ENCODE results near the gene PSMB10. TPM values are rescaled to one million over a fixed set of nuclear protein-coding genes. Genes with fewer than 3 reads are reported as not detected.
"Not testable (repeated sequence)": the region's sequence is repeated elsewhere in the genome, so short reads cannot be mapped to it uniquely, and the experiment has no call there.

The PSMB10 gene
- total RNA-seq, 1 donor from 2014 or later: 82.7 TPM

GRCh38 chr16:67942510-67943255 lies 6.0 kb upstream of the PSMB10 start:
- Histone ChIP-seq H3K4me1 (peaks cover 16% of the 10 kb centered on the region), H3K27me3 (ENCODE audit: low read depth) (no peaks in the 10 kb centered on the region), H3K4me3 (no peak overlapping the region), H3K36me3 (peaks cover 78% of the 10 kb centered on the region), H3K27ac (no peak overlapping the region), H3K9me3 (no peaks in the 10 kb centered on the region)
- ATAC-seq (peak in 1 of 2 donors; percentile 2), DNase-seq (no peak)
- intact Hi-C loops (cut with DNase I): no loop called here
- no peak for TF ChIP-seq CTCF (IDR thresholded peaks at IDR 0.05)

DNA sequence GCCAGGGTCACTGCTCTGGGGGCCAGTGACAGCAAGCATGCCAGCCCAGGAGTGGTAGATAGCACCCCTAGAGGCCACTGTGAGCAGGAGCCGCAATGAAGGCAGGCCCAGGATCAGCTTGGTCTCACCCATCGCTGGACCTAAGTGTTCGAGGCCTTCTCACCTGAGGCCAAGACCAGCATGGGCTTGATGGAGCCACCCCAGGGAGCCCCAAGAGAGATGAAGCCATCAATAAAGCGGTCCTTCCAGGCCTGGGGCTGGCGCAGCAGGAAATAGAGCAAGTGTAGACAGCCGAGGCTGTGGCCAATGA lies 5.5 kb upstream of the PSMB10 start:
- Histone ChIP-seq H3K36me3 (peaks cover 73% of the 10 kb centered on the region), H3K27me3 (ENCODE audit: low read depth) (no peaks in the 10 kb centered on the region), H3K4me3 (no peak overlapping the region), H3K27ac (no peak overlapping the region), H3K9me3 (no peaks in the 10 kb centered on the region), H3K4me1 (peaks cover 21% of the 10 kb centered on the region)
- ATAC-seq: peak; percentile 35 to 45
- peak; percentile 67 for TF ChIP-seq CTCF (IDR thresholded peaks at IDR 0.05)
- intact Hi-C loops (cut with DNase I): no loop called here
- no peak for DNase-seq

GRCh38 chr16:67941469-67942199 lies 5.0 kb upstream of the PSMB10 start:
- H3K36me3 ChIP-seq: peaks cover 68% of the 10 kb centered on the region
- TF ChIP-seq CTCF (IDR thresholded peaks at IDR 0.05): no peak
- no peaks in the 10 kb centered on the region for H3K27me3 ChIP-seq (ENCODE audit: low read depth)
- H3K4me1 ChIP-seq: peaks cover 25% of the 10 kb centered on the region
- H3K4me3 ChIP-seq: no peak overlapping the region
- H3K27ac ChIP-seq: no peak overlapping the region
- intact Hi-C loops (cut with DNase I): no loop called here
- ATAC-seq: no peak
- no peak for DNase-seq
- H3K9me3 ChIP-seq: no peaks in the 10 kb centered on the region

DNA sequence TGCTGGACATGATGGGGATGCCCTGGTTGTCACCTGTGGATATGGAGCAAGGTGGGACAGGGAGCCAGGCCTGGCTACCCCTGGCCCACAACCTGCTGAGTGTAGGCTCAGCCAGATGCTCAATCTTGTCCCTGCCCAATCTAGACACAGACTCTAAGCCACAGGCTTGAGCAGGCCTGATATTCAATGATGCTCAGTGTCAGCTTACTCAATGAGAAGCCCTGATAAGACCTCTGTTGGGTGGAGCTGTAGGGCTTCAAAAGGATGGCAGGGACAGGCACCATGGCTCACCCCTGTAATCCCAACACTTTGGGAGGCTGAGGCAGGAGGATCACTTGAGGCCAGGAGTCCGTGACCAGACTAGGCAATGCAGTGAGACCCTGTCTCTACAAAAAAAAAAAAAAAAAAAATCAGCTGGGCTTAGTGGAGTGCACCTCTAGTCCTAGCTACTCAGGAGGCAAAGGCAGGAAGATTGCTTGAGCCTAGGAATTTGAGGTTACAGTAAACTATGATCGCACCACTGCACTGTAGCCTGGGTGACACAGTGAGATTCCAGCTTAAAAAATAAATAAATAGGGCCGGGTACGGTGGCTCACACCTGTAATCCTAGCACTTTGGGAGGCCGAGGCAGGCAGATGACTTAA lies 3.9 kb upstream of the PSMB10 start:
- peaks cover 25% of the 10 kb centered on the region for H3K4me1 ChIP-seq
- no peak overlapping the region for H3K4me3 ChIP-seq
- H3K27ac ChIP-seq: no peak overlapping the region
- no peaks in the 10 kb centered on the region for H3K27me3 ChIP-seq (ENCODE audit: low read depth)
- no peak for DNase-seq
- peaks cover 57% of the 10 kb centered on the region for H3K36me3 ChIP-seq
- TF ChIP-seq CTCF (IDR thresholded peaks at IDR 0.05): no peak
- intact Hi-C loops (cut with DNase I): no loop called here
- no peak for ATAC-seq
- no peaks in the 10 kb centered on the region for H3K9me3 ChIP-seq

DNA sequence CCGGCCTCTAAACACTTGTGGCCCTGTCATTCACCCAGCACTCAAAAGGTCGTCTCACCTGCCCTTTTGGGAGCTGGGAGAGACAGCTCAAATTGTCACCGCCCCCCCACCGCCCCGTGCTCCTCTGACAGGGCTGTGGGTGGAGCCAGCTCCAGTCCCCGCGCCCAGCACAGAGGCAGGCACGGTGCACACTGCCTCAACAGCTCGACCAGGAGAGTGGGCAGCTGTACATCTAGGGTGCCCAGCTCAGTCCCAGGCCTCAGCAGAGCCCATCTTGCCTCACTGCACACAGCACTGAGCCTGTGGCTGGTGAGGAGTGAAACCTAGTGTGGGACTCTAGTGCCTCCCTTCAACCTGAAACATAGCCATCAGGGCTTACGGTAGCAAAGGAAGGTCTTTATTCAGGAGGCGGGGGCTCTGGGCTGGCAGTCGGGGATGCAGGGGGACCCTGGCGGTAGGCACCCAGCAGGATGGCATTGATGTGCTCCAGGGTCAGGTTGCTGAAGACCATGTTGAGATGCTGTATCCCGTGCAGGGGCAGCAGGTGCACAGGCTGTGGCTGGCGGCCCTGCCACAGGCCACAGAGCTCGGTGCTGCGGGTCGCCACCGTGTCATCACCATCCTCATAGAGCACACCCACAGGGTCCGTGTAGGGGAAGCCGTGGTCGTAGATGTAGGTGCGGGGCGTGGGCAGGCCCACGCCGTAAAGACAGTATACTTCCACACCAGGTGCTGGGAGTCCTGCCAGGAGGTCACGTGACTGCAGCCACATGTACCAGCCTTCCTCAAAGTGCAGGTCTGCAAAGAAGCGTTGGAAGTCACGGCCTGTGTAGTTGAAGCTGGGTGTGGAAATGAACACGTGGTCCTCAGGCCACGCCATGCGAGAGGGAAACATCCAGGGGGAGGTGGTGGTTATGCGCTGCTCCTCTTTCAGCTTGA lies 3.1 kb upstream of the PSMB10 start:
- peaks cover 54% of the 10 kb centered on the region for H3K36me3 ChIP-seq
- peaks cover 32% of the 10 kb centered on the region for H3K4me1 ChIP-seq
- no peak for DNase-seq
- no peak for ATAC-seq
- intact Hi-C loops (cut with DNase I): no loop called here
- no peaks in the 10 kb centered on the region for H3K9me3 ChIP-seq
- no peak overlapping the region for H3K27ac ChIP-seq
- no peaks in the 10 kb centered on the region for H3K27me3 ChIP-seq (ENCODE audit: low read depth)
- H3K4me3 ChIP-seq: no peak overlapping the region
- no peak for TF ChIP-seq CTCF (IDR thresholded peaks at IDR 0.05)

DNA sequence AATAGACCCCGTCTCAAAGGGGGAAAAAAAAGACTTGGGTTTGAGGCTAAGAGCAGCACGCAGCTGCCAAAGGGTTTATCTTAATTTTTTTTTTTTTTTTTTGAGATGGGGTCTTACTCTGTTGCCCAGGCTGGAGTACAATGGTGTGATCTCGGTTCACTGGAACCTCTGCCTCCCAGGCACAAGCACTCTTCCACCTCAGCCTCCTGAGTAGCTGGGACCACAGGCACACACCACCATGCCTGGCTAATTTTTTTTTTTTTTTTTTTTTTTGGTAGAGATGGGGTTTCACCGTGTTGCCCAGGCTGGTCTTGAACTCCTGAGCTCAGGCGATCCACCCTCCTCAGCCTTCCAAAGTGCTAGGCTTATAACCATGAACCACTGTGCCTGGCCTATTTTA lies 1.1 kb upstream of the PSMB10 start:
- DNase-seq; H3K9me3 ChIP-seq; ATAC-seq; H3K27me3 ChIP-seq (ENCODE audit: low read depth); H3K4me3 ChIP-seq; intact Hi-C loops (cut with DNase I): not testable (repeated sequence)
- peaks cover 25% of the 10 kb centered on the region for H3K4me1 ChIP-seq
- H3K36me3 ChIP-seq: peaks cover 50% of the 10 kb centered on the region
- peak overlapping the region; percentile 97 for H3K27ac ChIP-seq
